Measurements from ENCODE around the gene CSF3R. TPM values are rescaled to one million over a fixed set of nuclear protein-coding genes. Genes with fewer than 3 reads are reported as not detected.

Gene CSF3R
- total RNA-seq, 2 donors from 2014 or later, result 5.2 TPM; not detected in 1

DNA sequence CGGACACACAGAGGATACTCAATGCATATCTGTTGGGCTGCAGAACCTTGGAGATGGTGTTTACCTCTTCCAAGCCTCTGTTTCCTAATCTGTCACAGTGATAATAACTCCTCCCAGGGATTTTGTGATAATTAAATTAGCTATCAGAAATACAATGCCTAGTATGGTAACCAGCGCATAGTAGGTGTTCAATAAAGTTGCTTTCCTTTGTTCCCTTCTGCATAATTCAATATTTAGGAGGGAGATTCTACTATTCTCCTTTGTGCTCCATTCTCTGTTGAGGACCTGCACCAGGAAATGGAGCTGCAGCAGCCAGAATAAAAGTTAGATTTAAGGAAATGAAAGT is 3.4 kb upstream of the CSF3R start:
- Histone ChIP-seq H3K36me3 (replicated peaks in 1 of 2; ENCODE audit: insufficient read depth in 1 of 2, low read depth in 2 of 2) (no peaks in the 10 kb centered on the region), H3K27ac (peak overlapping the region in 2 of 4 donors; percentile 63 to 79), H3K4me3 (no peak overlapping the region), H3K4me1 (peaks cover 16% of the 10 kb centered on the region), H3K9me3 (no peaks in the 10 kb centered on the region), H3K27me3 (no peaks in the 10 kb centered on the region)
- TF ChIP-seq, protein P1, sequence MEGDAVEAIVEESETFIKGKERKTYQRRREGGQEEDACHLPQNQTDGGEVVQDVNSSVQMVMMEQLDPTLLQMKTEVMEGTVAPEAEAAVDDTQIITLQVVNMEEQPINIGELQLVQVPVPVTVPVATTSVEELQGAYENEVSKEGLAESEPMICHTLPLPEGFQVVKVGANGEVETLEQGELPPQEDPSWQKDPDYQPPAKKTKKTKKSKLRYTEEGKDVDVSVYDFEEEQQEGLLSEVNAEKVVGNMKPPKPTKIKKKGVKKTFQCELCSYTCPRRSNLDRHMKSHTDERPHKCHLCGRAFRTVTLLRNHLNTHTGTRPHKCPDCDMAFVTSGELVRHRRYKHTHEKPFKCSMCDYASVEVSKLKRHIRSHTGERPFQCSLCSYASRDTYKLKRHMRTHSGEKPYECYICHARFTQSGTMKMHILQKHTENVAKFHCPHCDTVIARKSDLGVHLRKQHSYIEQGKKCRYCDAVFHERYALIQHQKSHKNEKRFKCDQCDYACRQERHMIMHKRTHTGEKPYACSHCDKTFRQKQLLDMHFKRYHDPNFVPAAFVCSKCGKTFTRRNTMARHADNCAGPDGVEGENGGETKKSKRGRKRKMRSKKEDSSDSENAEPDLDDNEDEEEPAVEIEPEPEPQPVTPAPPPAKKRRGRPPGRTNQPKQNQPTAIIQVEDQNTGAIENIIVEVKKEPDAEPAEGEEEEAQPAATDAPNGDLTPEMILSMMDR (IDR thresholded peaks at IDR 0.05), result no peak
- no peak for TF ChIP-seq POLR2A (IDR thresholded peaks at IDR 0.05)
- WGBS, 2 donors, result 81 to 95% methylated on average over 2 of the region's 2 CpGs
- ATAC-seq, result no peak
- no peak for DNase-seq
- intact Hi-C loops (cut with DNase I), result no loop called here

DNA sequence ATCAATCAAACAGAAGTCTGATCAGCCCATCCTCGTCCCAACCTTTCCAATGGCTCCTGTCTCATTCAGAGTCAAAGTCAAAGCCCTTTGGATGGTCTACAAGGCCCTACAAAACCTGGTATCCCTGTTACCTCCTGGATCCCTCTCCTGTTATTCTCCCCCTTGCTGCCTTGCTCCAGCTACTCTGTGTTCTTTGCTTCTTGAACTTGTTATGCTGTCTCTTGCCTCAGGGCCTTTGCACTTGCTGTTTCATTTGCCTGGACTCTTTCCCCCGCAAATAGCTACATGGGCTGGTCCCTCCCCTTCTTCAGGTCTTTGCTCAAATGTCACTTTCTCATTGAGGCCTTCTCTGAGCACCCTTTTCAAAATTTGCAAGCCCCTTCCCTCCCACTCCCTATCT is 1.4 kb upstream of the CSF3R start:
- ATAC-seq, result no peak
- 79 to 94% methylated on average over 2 of the region's 2 CpGs for WGBS, 2 donors
- no peak overlapping the region for H3K27ac ChIP-seq

DNA sequence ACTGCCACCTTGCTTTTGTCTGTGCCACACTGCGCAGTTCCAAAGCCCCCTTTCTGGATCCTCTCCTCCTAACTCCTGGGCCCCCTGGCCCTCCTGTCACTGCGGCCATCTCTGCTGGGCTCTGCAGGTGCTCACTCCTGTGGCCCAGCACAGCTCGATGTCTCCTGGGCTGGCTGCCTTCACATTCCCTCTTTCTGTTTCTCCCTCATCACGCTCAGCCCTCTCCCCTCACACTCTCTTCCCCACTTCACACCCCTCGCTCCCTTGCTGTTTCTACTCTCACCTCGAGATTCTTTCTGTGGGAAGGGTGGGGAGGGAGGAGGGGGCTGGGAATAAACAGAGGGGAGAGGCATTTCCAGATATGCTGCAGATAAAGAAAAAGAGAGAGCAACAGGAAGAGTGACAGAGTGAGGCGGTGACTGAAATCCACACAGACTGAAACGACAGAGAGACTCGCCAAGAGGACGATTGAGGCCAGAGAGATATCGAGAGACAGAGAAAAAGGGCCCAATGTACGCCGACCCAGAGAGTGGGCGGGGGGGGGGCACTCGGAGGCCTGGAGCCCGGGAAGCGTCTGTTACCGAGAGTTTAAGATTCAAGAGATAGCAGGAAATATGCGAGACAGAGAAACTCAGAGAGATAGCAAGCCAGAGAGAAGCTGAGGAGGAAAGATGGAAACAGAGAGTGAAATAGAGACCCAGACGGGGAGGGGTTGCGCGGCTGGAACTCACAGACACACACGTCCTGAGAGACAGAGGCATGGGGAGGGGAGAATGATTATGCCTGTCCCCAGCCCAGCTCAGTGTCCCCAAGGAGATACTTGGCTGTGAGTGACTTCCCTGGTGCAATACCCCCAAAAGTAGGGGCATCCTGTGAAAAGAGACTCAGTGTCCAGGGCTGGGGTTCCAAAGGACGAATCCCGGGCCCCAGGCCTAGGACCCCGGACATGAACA is 666 bp downstream of the CSF3R start:
- 38 to 45% methylated on average over 23 to 25 of the region's 26 CpGs for WGBS, 2 donors
- Histone ChIP-seq H3K4me3 (no peak overlapping the region), H3K27ac (no peak overlapping the region), H3K9me3 (no peaks in the 10 kb centered on the region), H3K27me3 (no peaks in the 10 kb centered on the region), H3K36me3 (replicated peaks in 1 of 2; ENCODE audit: insufficient read depth in 1 of 2, low read depth in 2 of 2) (no peaks in the 10 kb centered on the region), H3K4me1 (peaks cover 9% of the 10 kb centered on the region)
- DNase-seq (no peak), ATAC-seq (no peak)
- no peak for TF ChIP-seq POLR2A (IDR thresholded peaks at IDR 0.05)
- TF ChIP-seq, protein P1 (IDR thresholded peaks at IDR 0.05), result no peak
- intact Hi-C loops (cut with DNase I), result no loop called here

More for the DNA sequence above, 1.4 kb upstream of the CSF3R start:
- no peak for DNase-seq
- H3K27me3 ChIP-seq, result no peaks in the 10 kb centered on the region
- peaks cover 16% of the 10 kb centered on the region for H3K4me1 ChIP-seq
- no peaks in the 10 kb centered on the region for H3K36me3 ChIP-seq (replicated peaks in 1 of 2; ENCODE audit: insufficient read depth in 1 of 2, low read depth in 2 of 2)
- no peaks in the 10 kb centered on the region for H3K9me3 ChIP-seq
- TF ChIP-seq, protein P1 (IDR thresholded peaks at IDR 0.05), result no peak
- no peak for TF ChIP-seq POLR2A (IDR thresholded peaks at IDR 0.05)
- H3K4me3 ChIP-seq, result no peak overlapping the region
- intact Hi-C loops (cut with DNase I), result no loop called here

DNA sequence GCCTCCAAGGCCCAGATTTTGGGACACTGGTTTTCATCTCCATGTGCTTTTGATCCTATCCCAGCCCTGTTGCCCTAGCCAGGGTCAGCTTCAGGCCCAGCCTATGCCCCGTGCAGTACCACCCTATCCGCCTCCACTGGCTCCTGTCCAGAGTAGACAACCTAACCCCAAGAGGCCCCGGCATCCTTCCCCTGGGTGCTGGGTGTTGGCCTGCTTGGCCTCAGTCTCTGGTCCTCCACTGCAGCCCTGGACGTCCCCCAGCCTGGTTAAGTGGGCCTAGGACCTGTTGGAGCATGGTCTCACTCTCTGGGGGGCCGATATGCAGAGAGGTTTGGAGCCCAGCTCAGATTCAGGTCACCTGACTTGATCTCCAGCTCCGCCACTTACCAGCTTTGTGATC is 1.6 kb downstream of the CSF3R start:
- ATAC-seq, result no peak
- 64 to 72% methylated on average over 6 of the region's 6 CpGs for WGBS, 2 donors
- intact Hi-C loops (cut with DNase I), result no loop called here
- Histone ChIP-seq H3K27me3 (no peaks in the 10 kb centered on the region), H3K4me1 (no peaks in the 10 kb centered on the region), H3K27ac (no peak overlapping the region), H3K36me3 (replicated peaks in 1 of 2; ENCODE audit: insufficient read depth in 1 of 2, low read depth in 2 of 2) (no peaks in the 10 kb centered on the region), H3K9me3 (no peaks in the 10 kb centered on the region), H3K4me3 (no peak overlapping the region)
- TF ChIP-seq, protein P1 (IDR thresholded peaks at IDR 0.05), result no peak
- TF ChIP-seq POLR2A (IDR thresholded peaks at IDR 0.05), result no peak
- DNase-seq, result no peak
